ENCODE results near the gene GATD1.

Gene GATD1

GRCh38 chr11:729492-730074 lies 47.7 kb downstream of the GATD1 start:
- no peak for DNase-seq (ENCODE audit: insufficient read length, low spot score)
- FAIRE-seq = no peak

- no peak for FAIRE-seq
- DNase-seq (ENCODE audit: insufficient read length, low spot score) = no peak
Observed at GRCh38 chr11:728901-729491, 48.3 kb downstream of the GATD1 start.

GRCh38 chr11:727859-728748 lies 49.2 kb downstream of the GATD1 start:
- peak; percentile 92 for DNase-seq (ENCODE audit: insufficient read length, low spot score)
- peak; percentile 87 for FAIRE-seq

GRCh38 chr11:727281-727701 lies 50.0 kb downstream of the GATD1 start:
- FAIRE-seq = no peak
- no peak for DNase-seq (ENCODE audit: insufficient read length, low spot score)

GRCh38 chr11:726278-727220 lies 50.7 kb downstream of the GATD1 start:
- FAIRE-seq (no peak), DNase-seq (ENCODE audit: insufficient read length, low spot score) (no peak)

GRCh38 chr11:725624-726202 lies 51.6 kb downstream of the GATD1 start:
- FAIRE-seq (no peak), DNase-seq (ENCODE audit: insufficient read length, low spot score) (no peak)

GRCh38 chr11:724778-725386 lies 52.4 kb downstream of the GATD1 start:
- no peak for DNase-seq (ENCODE audit: insufficient read length, low spot score)
- FAIRE-seq = no peak

- FAIRE-seq (no peak), DNase-seq (ENCODE audit: insufficient read length, low spot score) (no peak)
Observed at GRCh38 chr11:724049-724777, 53.1 kb downstream of the GATD1 start.

- FAIRE-seq (no peak), DNase-seq (ENCODE audit: insufficient read length, low spot score) (no peak)
Observed at GRCh38 chr11:723120-723883, 54.0 kb downstream of the GATD1 start.

- FAIRE-seq = no peak
- no peak for DNase-seq (ENCODE audit: insufficient read length, low spot score)
Observed at GRCh38 chr11:722346-722811, 54.9 kb downstream of the GATD1 start.

GRCh38 chr11:721741-722345 lies 55.4 kb downstream of the GATD1 start:
- no peak for DNase-seq (ENCODE audit: insufficient read length, low spot score)
- no peak for FAIRE-seq

- FAIRE-seq = no peak
- no peak for DNase-seq (ENCODE audit: insufficient read length, low spot score)
Observed at GRCh38 chr11:721247-721740, 56.0 kb downstream of the GATD1 start.

- no peak for DNase-seq (ENCODE audit: insufficient read length, low spot score)
- no peak for FAIRE-seq
Observed at GRCh38 chr11:720642-721246, 56.5 kb downstream of the GATD1 start.

- no peak for DNase-seq (ENCODE audit: insufficient read length, low spot score)
- FAIRE-seq = no peak
Observed at GRCh38 chr11:720017-720641, 57.2 kb downstream of the GATD1 start.

GRCh38 chr11:719214-720016 lies 57.9 kb downstream of the GATD1 start:
- no peak for FAIRE-seq

More at GRCh38 chr11:719214-720016, 57.9 kb downstream of the GATD1 start:
- DNase-seq (ENCODE audit: insufficient read length, low spot score) = no peak

Measured in HTR-8/SVneo (cell line).